ENCODE measurements around the gene ELFN2.

Gene ELFN2

GRCh38 chr22:37388538-37388937, 38.7 kb downstream of the ELFN2 start:
- Histone ChIP-seq H2BK5ac (ENCODE audit: low read depth, low read length, poor library complexity) (no peak overlapping the region), H4K8ac (ENCODE audit: low read depth, low read length) (no peak overlapping the region), H4K91ac (ENCODE audit: low read depth, low read length) (no peak overlapping the region), H3K79me1 (ENCODE audit: low read length) (no peaks in the 10 kb centered on the region), H2BK120ac (ENCODE audit: insufficient read depth, low read length, poor library complexity) (no peak overlapping the region), H3K23ac (ENCODE audit: low read length) (no peak overlapping the region), H3K4me2 (ENCODE audit: low read length) (no peak overlapping the region), H2AFZ (ENCODE audit: insufficient read depth, low read length, poor library complexity) (no peak overlapping the region), H3K4me3 (ENCODE audit: low read depth, low read length) (no peak overlapping the region), H2AK5ac (ENCODE audit: low read length) (no peak overlapping the region), H3K4ac (ENCODE audit: low read depth, low read length) (no peak overlapping the region), H3K79me2 (ENCODE audit: control insufficient read depth, insufficient read depth, low read length, poor library complexity) (no peaks in the 10 kb centered on the region), H3K18ac (ENCODE audit: low read length) (no peak overlapping the region), H2BK12ac (ENCODE audit: low read length) (no peak overlapping the region), H3K9ac (ENCODE audit: low read length) (no peak overlapping the region), H3K4me1 (ENCODE audit: control insufficient read depth in 1 of 2, insufficient read depth in 2 of 2, low read length in 2 of 2) (no peaks in the 10 kb centered on the region), H4K12ac (ENCODE audit: low read depth, low read length) (no peak overlapping the region), H3K27ac (ENCODE audit: low read depth, low read length) (no peak overlapping the region), H3K27me3 (ENCODE audit: insufficient read depth, low read length) (no peaks in the 10 kb centered on the region), H3K14ac (ENCODE audit: low read length) (no peak overlapping the region), H3K9me3 (ENCODE audit: insufficient read depth, low read depth, low read length) (no peaks in the 10 kb centered on the region), H3K36me3 (ENCODE audit: control insufficient read depth in 1 of 2, insufficient read depth in 2 of 2, low read length in 2 of 2) (no peaks in the 10 kb centered on the region)
- no peak for DNase-seq
- no CpG with 5 or more reads among the region's 4 CpGs for WGBS (ENCODE audit: extremely low coverage, insufficient coverage, insufficient read length)

GRCh38 chr22:37387793-37388192, 39.5 kb downstream of the ELFN2 start:
- Histone ChIP-seq H3K4ac (ENCODE audit: low read depth, low read length) (no peak overlapping the region), H3K23ac (ENCODE audit: low read length) (no peak overlapping the region), H4K12ac (ENCODE audit: low read depth, low read length) (no peak overlapping the region), H3K27ac (ENCODE audit: low read depth, low read length) (no peak overlapping the region), H3K4me2 (ENCODE audit: low read length) (no peak overlapping the region), H3K27me3 (ENCODE audit: insufficient read depth, low read length) (no peaks in the 10 kb centered on the region), H3K4me1 (ENCODE audit: control insufficient read depth in 1 of 2, insufficient read depth in 2 of 2, low read length in 2 of 2) (no peaks in the 10 kb centered on the region), H3K14ac (ENCODE audit: low read length) (no peak overlapping the region), H3K9me3 (ENCODE audit: insufficient read depth, low read depth, low read length) (peaks cover 3% of the 10 kb centered on the region), H3K4me3 (ENCODE audit: low read depth, low read length) (no peak overlapping the region), H2BK120ac (ENCODE audit: insufficient read depth, low read length, poor library complexity) (no peak overlapping the region), H3K36me3 (ENCODE audit: control insufficient read depth in 1 of 2, insufficient read depth in 2 of 2, low read length in 2 of 2) (no peaks in the 10 kb centered on the region), H3K79me2 (ENCODE audit: control insufficient read depth, insufficient read depth, low read length, poor library complexity) (no peaks in the 10 kb centered on the region), H4K91ac (ENCODE audit: low read depth, low read length) (no peak overlapping the region), H3K9ac (ENCODE audit: low read length) (no peak overlapping the region), H3K18ac (ENCODE audit: low read length) (no peak overlapping the region), H2AFZ (ENCODE audit: insufficient read depth, low read length, poor library complexity) (no peak overlapping the region), H2BK12ac (ENCODE audit: low read length) (no peak overlapping the region), H2BK5ac (ENCODE audit: low read depth, low read length, poor library complexity) (no peak overlapping the region), H3K79me1 (ENCODE audit: low read length) (no peaks in the 10 kb centered on the region), H4K8ac (ENCODE audit: low read depth, low read length) (no peak overlapping the region), H2AK5ac (ENCODE audit: low read length) (no peak overlapping the region)
- WGBS (ENCODE audit: extremely low coverage, insufficient coverage, insufficient read length) = no CpG with 5 or more reads among the region's 10 CpGs
- DNase-seq = no peak

- H3K9ac ChIP-seq (ENCODE audit: low read length) = no peak overlapping the region
- H2BK5ac ChIP-seq (ENCODE audit: low read depth, low read length, poor library complexity) = no peak overlapping the region
- no peaks in the 10 kb centered on the region for H3K79me1 ChIP-seq (ENCODE audit: low read length)
- no peak overlapping the region for H3K4me3 ChIP-seq (ENCODE audit: low read depth, low read length)
- no peak for DNase-seq
- no peak overlapping the region for H3K23ac ChIP-seq (ENCODE audit: low read length)
- H3K14ac ChIP-seq (ENCODE audit: low read length) = no peak overlapping the region
- H4K12ac ChIP-seq (ENCODE audit: low read depth, low read length) = no peak overlapping the region
- no peak overlapping the region for H4K8ac ChIP-seq (ENCODE audit: low read depth, low read length)
- WGBS (ENCODE audit: extremely low coverage, insufficient coverage, insufficient read length) = no CpG with 5 or more reads among the region's 19 CpGs
- H3K9me3 ChIP-seq (ENCODE audit: insufficient read depth, low read depth, low read length) = peaks cover 3% of the 10 kb centered on the region
- H3K4me2 ChIP-seq (ENCODE audit: low read length) = no peak overlapping the region
- no peak overlapping the region for H3K27ac ChIP-seq (ENCODE audit: low read depth, low read length)
- no peaks in the 10 kb centered on the region for H3K4me1 ChIP-seq (ENCODE audit: control insufficient read depth in 1 of 2, insufficient read depth in 2 of 2, low read length in 2 of 2)
- H3K27me3 ChIP-seq (ENCODE audit: insufficient read depth, low read length) = no peaks in the 10 kb centered on the region
- no peak overlapping the region for H3K18ac ChIP-seq (ENCODE audit: low read length)
- H2AK5ac ChIP-seq (ENCODE audit: low read length) = no peak overlapping the region
- no peak overlapping the region for H4K91ac ChIP-seq (ENCODE audit: low read depth, low read length)
- H3K4ac ChIP-seq (ENCODE audit: low read depth, low read length) = no peak overlapping the region
- no peaks in the 10 kb centered on the region for H3K79me2 ChIP-seq (ENCODE audit: control insufficient read depth, insufficient read depth, low read length, poor library complexity)
- H2BK120ac ChIP-seq (ENCODE audit: insufficient read depth, low read length, poor library complexity) = no peak overlapping the region
- no peak overlapping the region for H2BK12ac ChIP-seq (ENCODE audit: low read length)
- no peaks in the 10 kb centered on the region for H3K36me3 ChIP-seq (ENCODE audit: control insufficient read depth in 1 of 2, insufficient read depth in 2 of 2, low read length in 2 of 2)
- H2AFZ ChIP-seq (ENCODE audit: insufficient read depth, low read length, poor library complexity) = no peak overlapping the region
Observed at GRCh38 chr22:37386441-37386840, 40.8 kb downstream of the ELFN2 start.

- Histone ChIP-seq H2BK12ac (ENCODE audit: low read length) (no peak overlapping the region), H2BK5ac (ENCODE audit: low read depth, low read length, poor library complexity) (no peak overlapping the region), H3K4me3 (ENCODE audit: low read depth, low read length) (no peak overlapping the region), H3K4me1 (ENCODE audit: control insufficient read depth in 1 of 2, insufficient read depth in 2 of 2, low read length in 2 of 2) (no peaks in the 10 kb centered on the region), H3K79me1 (ENCODE audit: low read length) (no peaks in the 10 kb centered on the region), H2AK5ac (ENCODE audit: low read length) (no peak overlapping the region), H3K27me3 (ENCODE audit: insufficient read depth, low read length) (no peaks in the 10 kb centered on the region), H4K91ac (ENCODE audit: low read depth, low read length) (no peak overlapping the region), H3K9me3 (ENCODE audit: insufficient read depth, low read depth, low read length) (peaks cover 3% of the 10 kb centered on the region), H2BK120ac (ENCODE audit: insufficient read depth, low read length, poor library complexity) (no peak overlapping the region), H4K8ac (ENCODE audit: low read depth, low read length) (no peak overlapping the region), H3K27ac (ENCODE audit: low read depth, low read length) (no peak overlapping the region), H3K18ac (ENCODE audit: low read length) (no peak overlapping the region), H3K14ac (ENCODE audit: low read length) (no peak overlapping the region), H2AFZ (ENCODE audit: insufficient read depth, low read length, poor library complexity) (no peak overlapping the region), H4K12ac (ENCODE audit: low read depth, low read length) (no peak overlapping the region), H3K79me2 (ENCODE audit: control insufficient read depth, insufficient read depth, low read length, poor library complexity) (no peaks in the 10 kb centered on the region), H3K36me3 (ENCODE audit: control insufficient read depth in 1 of 2, insufficient read depth in 2 of 2, low read length in 2 of 2) (no peaks in the 10 kb centered on the region), H3K4ac (ENCODE audit: low read depth, low read length) (no peak overlapping the region), H3K23ac (ENCODE audit: low read length) (no peak overlapping the region), H3K9ac (ENCODE audit: low read length) (no peak overlapping the region), H3K4me2 (ENCODE audit: low read length) (no peak overlapping the region)
- DNase-seq = no peak
- no CpG with 5 or more reads among the region's 12 CpGs for WGBS (ENCODE audit: extremely low coverage, insufficient coverage, insufficient read length)
Observed at GRCh38 chr22:37384691-37385090, 42.6 kb downstream of the ELFN2 start.

Data from trophoblast cell (in vitro differentiated cells and primary cell).